RWPE1 (cell line): ENCODE data around the gene AOC2.

Source experiments
- CTCF ChIA-PET: fragments of 350-600 bp; sonication (Branson Sonifier 250); formaldehyde crosslinking; extraction: SDS; loops from one replicate; lab custom pipeline; 2021; lab: Yijun Ruan, JAX
- POLR2A ChIA-PET: fragments of 400-600 bp; formaldehyde crosslinking; extraction: SDS; loops from one replicate; lab custom pipeline; 2020; ENCODE audit warnings: antibody characterized with exemption; ENCODE audit not compliant: low non-redundant PET; lab: Yijun Ruan, JAX
- DNase-seq: peaks from one replicate; pipeline ENCODE4 v3.0.0; 2012; ENCODE audit warnings: low spot score
- H3K27ac ChIP-seq: fragments of 450-650 bp; 2 replicates; pipeline ENCODE4 v1.5.1; 2017
- TF ChIP-seq, protein P1 (sequence below): fragments of 450-650 bp; conservative IDR thresholded peaks from 2 replicates; pipeline ENCODE4 v1.5.1; 2017; ENCODE audit warnings: low read depth, mild to moderate bottlenecking

Gene AOC2

DNA sequence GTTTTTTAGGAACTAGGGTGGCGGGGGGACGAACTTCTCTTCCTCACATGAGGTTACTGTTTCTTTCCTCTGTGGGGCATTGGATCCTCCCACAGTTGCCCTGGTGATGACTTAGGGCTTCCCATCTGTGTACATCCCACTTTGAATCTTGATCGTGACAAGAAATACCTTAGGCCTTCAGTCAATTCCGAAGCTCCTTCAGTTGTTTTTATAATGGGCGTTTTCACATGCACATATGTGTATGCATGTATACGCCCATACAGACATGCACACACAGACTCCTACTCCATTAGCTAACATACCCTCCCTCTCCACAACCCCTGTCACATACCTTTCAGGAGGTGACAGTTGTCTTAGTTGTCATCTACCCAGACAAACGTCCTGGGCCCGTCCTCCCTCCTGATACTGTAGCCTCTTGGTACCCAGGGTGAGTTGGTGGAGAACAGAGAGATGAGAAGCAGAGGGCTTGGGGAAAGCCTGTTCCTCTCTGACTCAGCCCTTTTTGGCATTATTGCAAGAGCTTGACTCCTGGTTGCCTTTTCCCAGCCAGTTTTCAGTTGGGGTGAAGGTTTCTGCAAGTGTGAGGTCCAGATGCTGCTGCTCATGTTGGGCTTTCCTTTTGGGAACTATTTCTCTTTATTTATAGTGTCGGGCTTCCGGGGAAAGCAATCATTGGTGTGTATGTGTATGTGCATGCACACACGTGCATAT is 2.2 kb upstream of the AOC2 start:
- no peak for DNase-seq
- ChIA-PET CTCF (interaction anchor here (1.0 to 2.1 kb wide), 2 partner anchors 96 to 100 kb away, joined by 3 to 12 read pairs; no protein-coding TSS in a partner anchor), POLR2A (interaction anchor here (0.5 kb wide), 1 partner anchor 103 kb away, joined by 7 read pairs; no protein-coding TSS in a partner anchor)
- H3K27ac ChIP-seq: no peak overlapping the region
- TF ChIP-seq, protein P1, sequence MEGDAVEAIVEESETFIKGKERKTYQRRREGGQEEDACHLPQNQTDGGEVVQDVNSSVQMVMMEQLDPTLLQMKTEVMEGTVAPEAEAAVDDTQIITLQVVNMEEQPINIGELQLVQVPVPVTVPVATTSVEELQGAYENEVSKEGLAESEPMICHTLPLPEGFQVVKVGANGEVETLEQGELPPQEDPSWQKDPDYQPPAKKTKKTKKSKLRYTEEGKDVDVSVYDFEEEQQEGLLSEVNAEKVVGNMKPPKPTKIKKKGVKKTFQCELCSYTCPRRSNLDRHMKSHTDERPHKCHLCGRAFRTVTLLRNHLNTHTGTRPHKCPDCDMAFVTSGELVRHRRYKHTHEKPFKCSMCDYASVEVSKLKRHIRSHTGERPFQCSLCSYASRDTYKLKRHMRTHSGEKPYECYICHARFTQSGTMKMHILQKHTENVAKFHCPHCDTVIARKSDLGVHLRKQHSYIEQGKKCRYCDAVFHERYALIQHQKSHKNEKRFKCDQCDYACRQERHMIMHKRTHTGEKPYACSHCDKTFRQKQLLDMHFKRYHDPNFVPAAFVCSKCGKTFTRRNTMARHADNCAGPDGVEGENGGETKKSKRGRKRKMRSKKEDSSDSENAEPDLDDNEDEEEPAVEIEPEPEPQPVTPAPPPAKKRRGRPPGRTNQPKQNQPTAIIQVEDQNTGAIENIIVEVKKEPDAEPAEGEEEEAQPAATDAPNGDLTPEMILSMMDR: no peak

DNA sequence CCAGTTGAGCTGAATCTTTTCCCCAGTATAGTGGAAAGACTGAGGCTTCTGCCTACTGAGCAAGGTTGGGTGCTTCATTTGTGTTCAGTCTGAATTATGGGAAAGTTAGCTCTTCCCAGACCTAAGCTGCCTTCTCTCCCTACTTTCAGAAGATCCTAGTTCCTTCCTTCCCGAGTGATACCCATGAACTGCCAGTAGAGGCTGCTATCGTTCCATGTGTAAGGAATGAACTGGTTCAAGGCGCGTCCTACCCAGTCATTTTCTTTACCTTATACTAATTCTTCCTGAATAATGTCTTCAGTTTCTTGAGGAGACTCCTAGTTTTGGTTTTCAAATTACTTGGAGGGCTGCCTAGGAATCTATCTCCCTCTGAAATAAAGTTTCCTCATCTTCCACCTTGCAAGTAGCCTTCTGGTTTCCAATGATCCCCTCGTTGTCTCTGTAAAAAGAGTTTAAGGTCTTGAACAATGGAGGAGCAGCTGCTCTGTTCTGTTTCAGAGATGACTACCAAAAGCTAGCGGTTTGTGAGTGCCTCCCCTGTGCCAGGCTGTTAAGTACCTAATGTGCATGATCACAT is 934 bp upstream of the AOC2 start:
- ChIA-PET CTCF (interaction anchor here (0.6 to 2.1 kb wide), 9 partner anchors 9 to 532 kb away, joined by 3 to 12 read pairs (median 4); partner anchors contain the start of gene BECN1), POLR2A (no interaction called here)
- no peak overlapping the region for H3K27ac ChIP-seq
- peak; percentile 78 for DNase-seq
- TF ChIP-seq, protein P1: peak; percentile 95

DNA sequence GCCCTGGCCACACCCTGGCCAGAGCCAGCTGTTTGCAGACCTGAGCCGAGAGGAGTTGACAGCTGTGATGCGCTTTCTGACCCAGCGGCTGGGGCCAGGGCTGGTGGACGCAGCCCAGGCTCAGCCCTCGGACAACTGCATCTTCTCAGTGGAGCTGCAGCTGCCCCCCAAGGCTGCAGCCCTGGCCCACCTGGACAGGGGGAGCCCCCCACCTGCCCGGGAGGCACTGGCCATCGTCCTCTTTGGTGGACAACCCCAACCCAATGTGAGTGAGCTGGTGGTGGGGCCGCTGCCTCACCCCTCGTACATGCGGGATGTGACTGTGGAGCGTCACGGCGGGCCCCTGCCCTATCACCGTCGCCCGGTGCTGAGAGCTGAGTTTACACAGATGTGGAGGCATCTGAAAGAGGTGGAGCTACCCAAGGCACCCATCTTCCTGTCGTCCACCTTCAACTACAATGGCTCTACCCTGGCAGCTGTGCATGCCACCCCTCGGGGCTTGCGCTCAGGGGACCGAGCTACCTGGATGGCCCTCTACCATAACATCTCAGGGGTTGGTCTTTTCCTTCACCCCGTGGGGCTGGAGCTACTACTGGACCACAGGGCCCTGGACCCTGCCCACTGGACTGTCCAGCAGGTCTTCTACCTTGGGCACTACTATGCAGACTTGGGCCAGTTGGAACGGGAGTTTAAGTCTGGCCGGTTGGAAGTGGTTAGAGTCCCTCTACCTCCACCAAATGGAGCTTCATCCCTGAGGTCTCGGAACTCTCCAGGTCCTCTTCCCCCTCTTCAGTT is 578 bp downstream of the AOC2 start:
- CTCF ChIA-PET: interaction anchor here (0.5 kb wide), 1 partner anchor 316 kb away, joined by 4 read pairs; no protein-coding TSS in a partner anchor
- TF ChIP-seq, protein P1: no peak
- POLR2A ChIA-PET: no interaction called here
- DNase-seq: no peak
- peak overlapping the region; percentile 50; the same call in 1 of the 2 replicates for H3K27ac ChIP-seq

DNA sequence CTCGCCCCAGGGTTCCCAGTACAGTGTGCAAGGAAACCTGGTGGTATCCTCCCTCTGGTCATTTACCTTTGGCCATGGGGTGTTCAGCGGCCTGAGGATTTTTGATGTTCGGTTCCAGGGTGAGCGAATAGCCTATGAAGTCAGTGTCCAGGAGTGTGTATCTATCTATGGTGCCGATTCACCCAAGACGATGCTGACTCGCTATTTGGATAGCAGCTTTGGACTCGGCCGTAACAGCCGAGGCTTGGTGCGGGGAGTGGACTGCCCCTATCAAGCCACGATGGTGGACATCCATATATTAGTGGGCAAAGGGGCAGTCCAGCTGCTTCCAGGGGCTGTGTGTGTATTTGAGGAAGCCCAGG is 1.2 kb downstream of the AOC2 start:
- TF ChIP-seq, protein P1: no peak
- CTCF ChIA-PET: no interaction called here
- POLR2A ChIA-PET: no interaction called here

DNA sequence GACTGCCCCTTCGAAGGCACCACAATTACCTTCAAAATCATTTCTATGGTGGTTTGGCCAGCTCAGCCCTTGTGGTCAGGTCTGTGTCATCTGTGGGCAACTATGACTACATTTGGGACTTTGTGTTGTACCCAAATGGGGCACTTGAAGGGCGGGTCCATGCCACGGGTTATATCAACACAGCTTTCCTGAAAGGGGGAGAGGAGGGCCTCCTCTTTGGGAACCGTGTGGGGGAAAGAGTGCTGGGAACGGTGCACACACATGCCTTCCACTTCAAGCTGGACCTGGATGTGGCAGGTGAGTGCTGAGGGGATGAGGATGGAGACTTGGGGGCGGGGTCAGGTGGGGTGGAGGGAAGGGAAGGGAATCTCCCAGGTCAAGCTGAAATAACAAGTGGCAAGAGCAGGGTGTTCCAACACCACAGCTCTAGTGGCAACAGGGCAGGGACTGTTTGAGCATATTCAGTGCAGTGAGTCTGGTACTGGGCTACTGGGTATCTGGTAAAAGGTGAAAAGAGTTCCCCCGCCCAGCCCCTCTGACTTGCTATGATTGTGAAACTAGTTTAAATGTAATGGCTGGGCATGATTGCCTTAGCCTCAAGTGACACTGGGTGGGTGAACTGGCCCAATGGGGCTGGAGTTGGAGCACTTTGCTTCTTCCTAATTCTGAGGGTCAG is 1.7 kb downstream of the AOC2 start:
- ChIA-PET POLR2A (no interaction called here), CTCF (interaction anchor here (0.5 to 0.6 kb wide), 2 partner anchors 147 to 178 kb away, joined by 3 read pairs; no protein-coding TSS in a partner anchor)
- DNase-seq: no peak
- H3K27ac ChIP-seq: peak overlapping the region; percentile 50
- TF ChIP-seq, protein P1: no peak

More for the DNA sequence above, 1.2 kb downstream of the AOC2 start:
- peak overlapping the region; percentile 50; the same call in 1 of the 2 replicates for H3K27ac ChIP-seq
- DNase-seq: no peak
